Neural cell (in vitro differentiated cells): ENCODE results near the gene DNASE2. TPM values are rescaled to one million over a fixed set of nuclear protein-coding genes. Genes with fewer than 3 reads are reported as not detected.

Experiments
- H2AFZ ChIP-seq: fragments of 200-600, 300-800 bp; sonication (generic), shearing (Covaris generic); 2 replicates; pipeline ENCODE4 v1.6.0; 2014; ENCODE audit warnings: low read depth, mild to moderate bottlenecking, antibody characterized with exemption, low read length, moderate library complexity
- H3F3A ChIP-seq: fragments of 200-600 bp; shearing (Covaris generic); 2 replicates; pipeline ENCODE4 v1.6.1; 2016; ENCODE audit warnings: mild to moderate bottlenecking, moderate library complexity, mixed read lengths, antibody characterized with exemption, low read length; ENCODE audit not compliant: insufficient read depth, poor library complexity, severe bottlenecking
- H3K27ac ChIP-seq: fragments of 200-600, 300-800 bp; sonication (generic), shearing (Covaris generic); 2 replicates; pipeline ENCODE4 v1.5.1; 2014; ENCODE audit warnings: mild to moderate bottlenecking, low read length, moderate library complexity
- H3K27me3 ChIP-seq: fragments of 300-800, 200-600 bp; sonication (generic), shearing (Covaris generic); 2 replicates; pipeline ENCODE4 v1.6.0; 2014; ENCODE audit warnings: mild to moderate bottlenecking, low read depth, low read length, moderate library complexity; ENCODE audit not compliant: insufficient read depth
- H3K36me3 ChIP-seq: fragments of 300-800, 200-600 bp; sonication (generic), shearing (Covaris generic); 2 replicates; pipeline ENCODE4 v1.5.1; 2014; ENCODE audit warnings: mild to moderate bottlenecking, antibody characterized with exemption, low read length, moderate library complexity; ENCODE audit not compliant: insufficient read depth
- H3K4me2 ChIP-seq: fragments of 300-800, 200-600 bp; sonication (generic), shearing (Covaris generic); 2 replicates; pipeline ENCODE4 v1.6.0; 2014; ENCODE audit warnings: mild to moderate bottlenecking, low read length
- H3K4me3 ChIP-seq: fragments of 300-800, 200-600 bp; sonication (generic), shearing (Covaris generic); 2 replicates; pipeline ENCODE4 v1.5.1; 2014; ENCODE audit warnings: mild to moderate bottlenecking, low read length, moderate library complexity
- H3K79me2 ChIP-seq: fragments of 200-600 bp; shearing (Covaris generic); replicated peaks from 2 replicates; pipeline ENCODE4 v1.6.0; 2014; ENCODE audit warnings: mild to moderate bottlenecking, low read length, moderate library complexity; ENCODE audit not compliant: insufficient read depth
- H3K9ac ChIP-seq: fragments of 300-800, 200-600 bp; sonication (generic), shearing (Covaris generic); 2 replicates; pipeline ENCODE4 v1.6.1; 2016; ENCODE audit warnings: mild to moderate bottlenecking, low read length, mixed read lengths
- H3K9me2 ChIP-seq: fragments of 200-600 bp; shearing (Covaris generic); 2 replicates; pipeline ENCODE4 v1.6.1; 2016; ENCODE audit warnings: mild to moderate bottlenecking, low read length, mixed read lengths; ENCODE audit not compliant: insufficient read depth
- H3K9me3 ChIP-seq: fragments of 200-600, 300-800 bp; sonication (generic), shearing (Covaris generic); 2 replicates; pipeline ENCODE4 v1.6.1; 2016; ENCODE audit warnings: mild to moderate bottlenecking, mixed run types, low read length, moderate library complexity, mixed read lengths
- H4K20me1 ChIP-seq: fragments of 200-600 bp; shearing (Covaris generic); 2 replicates; pipeline ENCODE4 v1.6.1; 2016; ENCODE audit warnings: mild to moderate bottlenecking, mixed run types; ENCODE audit not compliant: insufficient read depth
- EP300 ChIP-seq: fragments of 450-650 bp; conservative IDR thresholded peaks from 2 replicates; pipeline ENCODE4 v1.6.1; 2014; ENCODE audit warnings: antibody characterized with exemption, mild to moderate bottlenecking, moderate library complexity; ENCODE audit not compliant: poor library complexity, severe bottlenecking
- EZH2 ChIP-seq: fragments of 200-600, 300-800 bp; shearing (Covaris generic), sonication (generic); IDR thresholded peaks from 2 replicates; pipeline ENCODE4 v1.6.1; 2014; ENCODE audit warnings: antibody characterized with exemption, low read length, borderline replicate concordance, mild to moderate bottlenecking; ENCODE audit not compliant: insufficient read depth, poor library complexity, severe bottlenecking
- MXI1 ChIP-seq: fragments of 450-650 bp; conservative IDR thresholded peaks from 2 replicates; pipeline ENCODE4 v1.6.1; 2014; ENCODE audit warnings: antibody characterized with exemption, mild to moderate bottlenecking; ENCODE audit not compliant: poor library complexity, severe bottlenecking
- POLR2AphosphoS5 ChIP-seq: IDR thresholded peaks from 2 replicates; pipeline ENCODE4 v1.6.1; 2012
- RAD21 ChIP-seq: fragments of 450-650 bp; conservative IDR thresholded peaks from 2 replicates; pipeline ENCODE4 v1.6.1; 2014; ENCODE audit warnings: antibody characterized with exemption, mild to moderate bottlenecking, moderate library complexity
- SMC3 ChIP-seq: fragments of 450-650 bp; conservative IDR thresholded peaks from 2 replicates; pipeline ENCODE4 v1.6.1; 2014; ENCODE audit warnings: antibody characterized with exemption, mild to moderate bottlenecking, moderate library complexity; ENCODE audit not compliant: poor library complexity
- TAF1 ChIP-seq: IDR thresholded peaks from 2 replicates; pipeline ENCODE4 v1.6.1; 2012; ENCODE audit warnings: low read depth
- polyA plus RNA-seq: library from polyadenylated mRNA; depleted of rRNA; stranded (reverse); fragments of >200 nt; gene quantifications from 2 replicates; pipeline ENCODE4 v1.2.3, GENCODE V29; 2014
- TF ChIP-seq, protein P1 (sequence below): IDR thresholded peaks from 2 replicates; pipeline ENCODE4 v1.6.1; 2012; ENCODE audit warnings: borderline replicate concordance
- TF ChIP-seq, protein P2 (sequence below): fragments of 450-650 bp; IDR thresholded peaks from 2 replicates; pipeline ENCODE4 v1.5.1; 2014; ENCODE audit warnings: antibody characterized with exemption, mild to moderate bottlenecking, moderate library complexity; ENCODE audit not compliant: poor library complexity, severe bottlenecking

DNASE2 gene
- polyA plus RNA-seq, 1 donor from 2014 or later = 0.59 TPM

DNA sequence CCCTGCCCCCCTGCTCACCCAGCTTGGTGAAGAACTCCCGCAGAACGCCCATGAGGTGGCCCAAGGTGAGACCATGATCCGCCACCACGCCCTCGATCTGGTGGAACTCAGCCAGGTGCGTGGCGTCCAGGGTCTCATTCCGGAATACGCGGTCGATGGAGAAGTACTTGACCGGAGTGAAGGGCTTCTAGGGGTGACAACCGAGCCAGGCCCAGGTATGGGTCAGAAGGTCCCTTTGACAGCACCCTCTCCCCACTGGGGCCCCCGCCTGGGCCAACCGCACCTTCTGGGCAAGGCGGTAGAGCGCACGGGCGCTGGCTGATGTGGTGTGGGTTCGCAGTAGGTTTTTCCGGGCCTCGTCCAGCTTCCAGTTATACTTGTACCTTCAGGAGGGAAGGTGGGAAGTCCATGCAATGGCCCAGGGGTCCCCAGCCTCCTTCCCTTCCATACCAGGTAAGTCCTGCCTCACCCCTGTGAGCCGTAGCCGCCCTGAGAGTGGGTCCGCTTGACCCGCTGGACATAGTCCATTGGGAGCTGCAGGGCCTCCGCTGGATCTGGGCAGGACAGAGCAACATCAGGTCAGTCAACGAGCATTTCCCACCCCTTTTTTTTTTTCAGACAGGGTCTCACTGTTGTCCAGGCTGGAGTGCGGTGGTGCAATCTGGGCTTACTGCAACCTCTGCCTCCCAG, 43.5 kb upstream of the DNASE2 start:
- no peaks in the 10 kb centered on the region for H3K27me3 ChIP-seq
- no peak overlapping the region for H3K4me3 ChIP-seq
- no peaks in the 10 kb centered on the region for H4K20me1 ChIP-seq
- H2AFZ ChIP-seq = no peak overlapping the region
- no peaks in the 10 kb centered on the region for H3F3A ChIP-seq
- H3K27ac ChIP-seq = no peak overlapping the region
- H3K9ac ChIP-seq = no peak overlapping the region
- H3K36me3 ChIP-seq = no peaks in the 10 kb centered on the region
- TF ChIP-seq, protein P1, sequence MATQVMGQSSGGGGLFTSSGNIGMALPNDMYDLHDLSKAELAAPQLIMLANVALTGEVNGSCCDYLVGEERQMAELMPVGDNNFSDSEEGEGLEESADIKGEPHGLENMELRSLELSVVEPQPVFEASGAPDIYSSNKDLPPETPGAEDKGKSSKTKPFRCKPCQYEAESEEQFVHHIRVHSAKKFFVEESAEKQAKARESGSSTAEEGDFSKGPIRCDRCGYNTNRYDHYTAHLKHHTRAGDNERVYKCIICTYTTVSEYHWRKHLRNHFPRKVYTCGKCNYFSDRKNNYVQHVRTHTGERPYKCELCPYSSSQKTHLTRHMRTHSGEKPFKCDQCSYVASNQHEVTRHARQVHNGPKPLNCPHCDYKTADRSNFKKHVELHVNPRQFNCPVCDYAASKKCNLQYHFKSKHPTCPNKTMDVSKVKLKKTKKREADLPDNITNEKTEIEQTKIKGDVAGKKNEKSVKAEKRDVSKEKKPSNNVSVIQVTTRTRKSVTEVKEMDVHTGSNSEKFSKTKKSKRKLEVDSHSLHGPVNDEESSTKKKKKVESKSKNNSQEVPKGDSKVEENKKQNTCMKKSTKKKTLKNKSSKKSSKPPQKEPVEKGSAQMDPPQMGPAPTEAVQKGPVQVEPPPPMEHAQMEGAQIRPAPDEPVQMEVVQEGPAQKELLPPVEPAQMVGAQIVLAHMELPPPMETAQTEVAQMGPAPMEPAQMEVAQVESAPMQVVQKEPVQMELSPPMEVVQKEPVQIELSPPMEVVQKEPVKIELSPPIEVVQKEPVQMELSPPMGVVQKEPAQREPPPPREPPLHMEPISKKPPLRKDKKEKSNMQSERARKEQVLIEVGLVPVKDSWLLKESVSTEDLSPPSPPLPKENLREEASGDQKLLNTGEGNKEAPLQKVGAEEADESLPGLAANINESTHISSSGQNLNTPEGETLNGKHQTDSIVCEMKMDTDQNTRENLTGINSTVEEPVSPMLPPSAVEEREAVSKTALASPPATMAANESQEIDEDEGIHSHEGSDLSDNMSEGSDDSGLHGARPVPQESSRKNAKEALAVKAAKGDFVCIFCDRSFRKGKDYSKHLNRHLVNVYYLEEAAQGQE = no peak
- no peak for TF ChIP-seq TAF1
- no peak for TF ChIP-seq POLR2AphosphoS5
- TF ChIP-seq SMC3 = no peak
- no peak for TF ChIP-seq MXI1
- no peak for TF ChIP-seq EP300
- TF ChIP-seq RAD21 = no peak
- TF ChIP-seq, protein P2, sequence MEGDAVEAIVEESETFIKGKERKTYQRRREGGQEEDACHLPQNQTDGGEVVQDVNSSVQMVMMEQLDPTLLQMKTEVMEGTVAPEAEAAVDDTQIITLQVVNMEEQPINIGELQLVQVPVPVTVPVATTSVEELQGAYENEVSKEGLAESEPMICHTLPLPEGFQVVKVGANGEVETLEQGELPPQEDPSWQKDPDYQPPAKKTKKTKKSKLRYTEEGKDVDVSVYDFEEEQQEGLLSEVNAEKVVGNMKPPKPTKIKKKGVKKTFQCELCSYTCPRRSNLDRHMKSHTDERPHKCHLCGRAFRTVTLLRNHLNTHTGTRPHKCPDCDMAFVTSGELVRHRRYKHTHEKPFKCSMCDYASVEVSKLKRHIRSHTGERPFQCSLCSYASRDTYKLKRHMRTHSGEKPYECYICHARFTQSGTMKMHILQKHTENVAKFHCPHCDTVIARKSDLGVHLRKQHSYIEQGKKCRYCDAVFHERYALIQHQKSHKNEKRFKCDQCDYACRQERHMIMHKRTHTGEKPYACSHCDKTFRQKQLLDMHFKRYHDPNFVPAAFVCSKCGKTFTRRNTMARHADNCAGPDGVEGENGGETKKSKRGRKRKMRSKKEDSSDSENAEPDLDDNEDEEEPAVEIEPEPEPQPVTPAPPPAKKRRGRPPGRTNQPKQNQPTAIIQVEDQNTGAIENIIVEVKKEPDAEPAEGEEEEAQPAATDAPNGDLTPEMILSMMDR = no peak
- no peak for TF ChIP-seq EZH2
- no peaks in the 10 kb centered on the region for H3K9me2 ChIP-seq
- no peak overlapping the region for H3K4me2 ChIP-seq
- no peaks in the 10 kb centered on the region for H3K9me3 ChIP-seq
- no peaks in the 10 kb centered on the region for H3K79me2 ChIP-seq

- Histone ChIP-seq H3F3A (no peaks in the 10 kb centered on the region), H3K9me2 (no peaks in the 10 kb centered on the region), H3K9me3 (no peaks in the 10 kb centered on the region), H4K20me1 (no peaks in the 10 kb centered on the region), H3K27me3 (no peaks in the 10 kb centered on the region), H3K9ac (no peak overlapping the region), H3K4me2 (no peak overlapping the region), H3K36me3 (no peaks in the 10 kb centered on the region), H3K4me3 (no peak overlapping the region), H2AFZ (no peak overlapping the region), H3K79me2 (no peaks in the 10 kb centered on the region), H3K27ac (no peak overlapping the region)
- TF ChIP-seq, protein P1 = no peak
- TF ChIP-seq RAD21 (no peak), MXI1 (no peak), EZH2 (no peak), EP300 (no peak), TAF1 (no peak), SMC3 (no peak)
- TF ChIP-seq, protein P2 = no peak
Measured at GRCh38 chr19:12922959-12923358, 41.7 kb upstream of the DNASE2 start.
